Suprapubic skin (tissue), 3 donors: ENCODE measurements around the gene CD300E.
"Not testable (repeated sequence)": the region's sequence is repeated elsewhere in the genome, so short reads cannot be mapped to it uniquely, and the experiment has no call there.

ENCODE experiments used
- CTCF ChIP-seq, 2 donors: fragments of 200-600 bp in 1 of 2; fragments of 450-650 bp in 1 of 2; sonication (generic) in 1 of 2; IDR thresholded peaks; one replicate each; pipeline ENCODE4 v1.5.1; 2016 to 2019; ENCODE audit warnings: antibody characterized with exemption in 2 of 2, mild to moderate bottlenecking in 1 of 2, moderate library complexity in 1 of 2
- POLR2A ChIP-seq, 2 donors: fragments of 450-650 bp; IDR thresholded peaks; one replicate each; pipeline ENCODE4 v1.6.1; 2017; ENCODE audit warnings: antibody characterized with exemption in 2 of 2, mild to moderate bottlenecking in 2 of 2, moderate library complexity in 2 of 2

- not testable (repeated sequence) for TF ChIP-seq CTCF, POLR2A (IDR thresholded peaks at IDR 0.05)
Observed at GRCh38 chr17:74573635-74574034, 49.9 kb downstream of the CD300E start.
